Kidney (tissue), 14 donors: Measurements from ENCODE around the gene INVS. TPM values are rescaled to one million over a fixed set of nuclear protein-coding genes. Genes with fewer than 3 reads are reported as not detected.

Experiments
- DNase-seq, 5 donors: peaks; one replicate each; pipeline ENCODE4 v3.0.0-alpha.2; 2013 to 2020
- FAIRE-seq: peaks from 2 replicates; lab custom pipeline; 2012; peaks lifted over from hg19 to GRCh38; lab: Jason Lieb, UNC
- H3K27ac ChIP-seq, 2 donors: one replicate each; pipeline ENCODE4 v1.7.0; 2013; ENCODE audit warnings: low read depth in 2 of 2, low read length in 2 of 2, inconsistent platforms in 1 of 2
- H3K27me3 ChIP-seq: one replicate; pipeline ENCODE4 v1.7.1; 2013; ENCODE audit warnings: low read length, inconsistent platforms; ENCODE audit not compliant: control insufficient read depth, insufficient read depth
- H3K36me3 ChIP-seq, 3 donors: one replicate each; pipeline versions ENCODE4 v1.7.0 to v1.7.1; 2013; ENCODE audit warnings: low read length in 3 of 3, control low read depth in 1 of 3, inconsistent platforms in 1 of 3; ENCODE audit not compliant: insufficient read depth in 3 of 3, control insufficient read depth in 2 of 3
- H3K4me1 ChIP-seq, 3 donors: one replicate each; pipeline versions ENCODE4 v1.7.0 to v1.7.1; 2013; ENCODE audit warnings: low read length in 3 of 3, inconsistent platforms in 1 of 3, low read depth in 1 of 3; ENCODE audit not compliant: control insufficient read depth in 2 of 3, insufficient read depth in 2 of 3
- H3K4me3 ChIP-seq, 3 donors: one replicate each; pipeline versions ENCODE4 v1.7.0 to v1.8.1; 2013; ENCODE audit warnings: low read length in 3 of 3, control low read depth in 1 of 3, inconsistent platforms in 1 of 3
- H3K9ac ChIP-seq, 3 donors: one replicate each; pipeline versions ENCODE4 v1.7.0 to v1.7.1; 2013; ENCODE audit warnings: low read length in 3 of 3, control low read depth in 1 of 3, inconsistent platforms in 1 of 3
- H3K9me3 ChIP-seq, 3 donors: one replicate each; pipeline versions ENCODE4 v1.7.0 to v1.7.1; 2013; ENCODE audit warnings: low read length in 3 of 3, control low read depth in 1 of 3, inconsistent platforms in 1 of 3; ENCODE audit not compliant: control insufficient read depth in 2 of 3, insufficient read depth in 1 of 3
- intact Hi-C: fragments of 100-400 bp; cut with DNase I; formaldehyde crosslinking; loops from one replicate; pipeline ENCODE4 v1.11.1; 2022
- polyA plus RNA-seq: library from polyadenylated mRNA; stranded (reverse); fragments of 350-450 nt; fragmentation: Illumina TruSeq; extraction: RNeasy Lipid Tissue Mini Kit (QIAGEN cat#74804); gene quantifications from one replicate; pipeline ENCODE4 v1.2.3, GENCODE V29; 2014; ENCODE audit warnings: low read depth, low replicate concordance; ENCODE audit not compliant: insufficient read depth
- total RNA-seq: library from RNA; stranded (reverse); fragmentation: NEBNext Ultra II Directional; extraction: Animal tissue kit (Norgen Biotek cat#: 25700); gene quantifications from one replicate; pipeline ENCODE4 v1.2.1, GENCODE V29; 2021
- TF ChIP-seq, protein P1 (sequence below): IDR thresholded peaks from 3 replicates; pipeline ENCODE4 v1.5.1; 2012; ENCODE audit warnings: mild to moderate bottlenecking, moderate library complexity, borderline replicate concordance; ENCODE audit not compliant: insufficient read depth; ENCODE audit errors: extremely low read depth
- donor health status: control.
- donor health status: control.
- donor health status: control.
- donor health status: control.
- donor health status: control.
- donor health status: DM: yes; HTN: yes; CAD: no.
- donor health status: Normal renal cell carcinoma (clear cell type).

The INVS gene
- total and polyA plus RNA-seq, 2 donors from 2014 or later = 7.1 to 19.7 TPM

DNA sequence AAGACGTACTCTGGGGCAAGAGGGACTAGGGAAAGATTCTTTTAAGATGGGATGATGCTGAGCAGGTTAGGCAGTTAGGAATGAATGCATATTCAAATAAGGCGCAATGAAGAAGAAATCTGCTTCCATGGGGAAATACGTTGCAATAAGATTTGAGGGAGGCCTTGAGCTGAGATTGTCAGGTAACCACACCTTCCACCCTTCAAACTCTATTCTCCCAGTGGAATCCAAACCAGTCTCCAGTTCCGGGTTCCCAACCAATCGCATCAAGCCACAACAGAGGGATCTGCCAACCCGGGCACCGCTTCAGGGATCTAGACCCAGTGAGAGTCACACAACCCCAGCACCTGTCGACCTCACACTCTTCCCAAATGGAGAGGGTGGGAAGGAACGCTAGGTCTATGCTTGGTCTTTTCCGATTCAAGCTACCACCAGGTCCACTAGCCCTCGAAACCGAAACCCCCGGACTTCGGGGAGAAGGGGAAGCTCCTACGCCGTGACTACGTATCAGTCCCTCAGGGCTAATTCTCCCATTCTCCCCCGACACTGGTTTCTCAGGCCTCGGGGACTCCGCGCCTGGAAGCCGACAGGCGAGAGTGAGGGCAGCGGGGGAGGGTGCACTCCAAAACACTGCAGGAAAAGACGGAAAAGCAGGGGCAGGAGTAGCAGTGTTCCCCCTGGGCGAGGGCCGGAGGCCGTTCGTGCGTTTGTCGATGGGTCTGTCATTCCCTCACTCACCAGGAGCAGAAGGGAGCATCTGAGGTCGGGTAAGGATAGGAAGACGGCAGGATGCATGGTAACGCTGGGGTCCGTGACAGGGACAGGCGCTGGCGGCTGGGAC, 777 bp upstream of the INVS start:
- H3K36me3 ChIP-seq = no peaks in the 10 kb centered on the region
- H3K4me3 ChIP-seq = peak overlapping the region; percentile 88 to 99 (median 99)
- TF ChIP-seq, protein P1, sequence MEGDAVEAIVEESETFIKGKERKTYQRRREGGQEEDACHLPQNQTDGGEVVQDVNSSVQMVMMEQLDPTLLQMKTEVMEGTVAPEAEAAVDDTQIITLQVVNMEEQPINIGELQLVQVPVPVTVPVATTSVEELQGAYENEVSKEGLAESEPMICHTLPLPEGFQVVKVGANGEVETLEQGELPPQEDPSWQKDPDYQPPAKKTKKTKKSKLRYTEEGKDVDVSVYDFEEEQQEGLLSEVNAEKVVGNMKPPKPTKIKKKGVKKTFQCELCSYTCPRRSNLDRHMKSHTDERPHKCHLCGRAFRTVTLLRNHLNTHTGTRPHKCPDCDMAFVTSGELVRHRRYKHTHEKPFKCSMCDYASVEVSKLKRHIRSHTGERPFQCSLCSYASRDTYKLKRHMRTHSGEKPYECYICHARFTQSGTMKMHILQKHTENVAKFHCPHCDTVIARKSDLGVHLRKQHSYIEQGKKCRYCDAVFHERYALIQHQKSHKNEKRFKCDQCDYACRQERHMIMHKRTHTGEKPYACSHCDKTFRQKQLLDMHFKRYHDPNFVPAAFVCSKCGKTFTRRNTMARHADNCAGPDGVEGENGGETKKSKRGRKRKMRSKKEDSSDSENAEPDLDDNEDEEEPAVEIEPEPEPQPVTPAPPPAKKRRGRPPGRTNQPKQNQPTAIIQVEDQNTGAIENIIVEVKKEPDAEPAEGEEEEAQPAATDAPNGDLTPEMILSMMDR = no peak
- intact Hi-C loops = no loop called here
- peak overlapping the region; percentile 86 to 91 for H3K27ac ChIP-seq
- H3K9me3 ChIP-seq = no peaks in the 10 kb centered on the region
- DNase-seq = peak in 2 of 5 donors; percentile 59 to 65
- no peak for FAIRE-seq
- H3K4me1 ChIP-seq = peaks cover 5 to 11% (median 6%) of the 10 kb centered on the region in 3 donors
- no peaks in the 10 kb centered on the region for H3K27me3 ChIP-seq
- peak overlapping the region; percentile 84 to 96 (median 87) for H3K9ac ChIP-seq

- H3K27ac ChIP-seq = peak overlapping the region; percentile 86 to 91
- DNase-seq = peak in 1 of 5 donors; percentile 73
These were observed 639 bp downstream of the INVS start for GRCh38 chr9:100099722-100100042.

GRCh38 chr9:100100146-100100667, 1.2 kb downstream of the INVS start:
- FAIRE-seq (no peak), DNase-seq (peak in 1 of 5 donors; percentile 3)
- peak overlapping the region in 1 of 2 donors; percentile 91 for H3K27ac ChIP-seq
- TF ChIP-seq, protein P1 = no peak
- peak overlapping the region; percentile 82 to 99 (median 83) for H3K4me3 ChIP-seq
- H3K9ac ChIP-seq = peak overlapping the region in 2 of 3 donors; percentile 53 to 68
- H3K9me3 ChIP-seq = no peaks in the 10 kb centered on the region
- H3K36me3 ChIP-seq = peaks cover 1 to 7% (median 2%) of the 10 kb centered on the region in 3 donors
- H3K4me1 ChIP-seq = peaks cover 5 to 11% (median 6%) of the 10 kb centered on the region in 3 donors
- intact Hi-C loops = no loop called here
- H3K27me3 ChIP-seq = no peaks in the 10 kb centered on the region

More at GRCh38 chr9:100099722-100100042, 639 bp downstream of the INVS start:
- H3K9ac ChIP-seq = peak overlapping the region; percentile 53 to 68 (median 61)
- intact Hi-C loops = no loop called here
- no peaks in the 10 kb centered on the region for H3K27me3 ChIP-seq
- TF ChIP-seq, protein P1 = no peak
- H3K9me3 ChIP-seq = no peaks in the 10 kb centered on the region
- peaks cover 5 to 11% (median 6%) of the 10 kb centered on the region in 3 donors for H3K4me1 ChIP-seq
- peak overlapping the region; percentile 82 to 99 (median 83) for H3K4me3 ChIP-seq
- H3K36me3 ChIP-seq = peaks cover 0 to 6% (median 2%) of the 10 kb centered on the region in 3 donors
- FAIRE-seq = no peak
